GM21390 (cell line): ENCODE measurements around the gene VILL.

Experiments
- ATAC-seq: cut with Tn5 transposase; IDR thresholded peaks from one replicate; pipeline ENCODE4 v1.9.1; 2021; ENCODE audit not compliant: unreplicated experiment

The VILL gene

GRCh38 chr3:38016847-38017444, 26.4 kb downstream of the VILL start:
- no peak for ATAC-seq

DNA sequence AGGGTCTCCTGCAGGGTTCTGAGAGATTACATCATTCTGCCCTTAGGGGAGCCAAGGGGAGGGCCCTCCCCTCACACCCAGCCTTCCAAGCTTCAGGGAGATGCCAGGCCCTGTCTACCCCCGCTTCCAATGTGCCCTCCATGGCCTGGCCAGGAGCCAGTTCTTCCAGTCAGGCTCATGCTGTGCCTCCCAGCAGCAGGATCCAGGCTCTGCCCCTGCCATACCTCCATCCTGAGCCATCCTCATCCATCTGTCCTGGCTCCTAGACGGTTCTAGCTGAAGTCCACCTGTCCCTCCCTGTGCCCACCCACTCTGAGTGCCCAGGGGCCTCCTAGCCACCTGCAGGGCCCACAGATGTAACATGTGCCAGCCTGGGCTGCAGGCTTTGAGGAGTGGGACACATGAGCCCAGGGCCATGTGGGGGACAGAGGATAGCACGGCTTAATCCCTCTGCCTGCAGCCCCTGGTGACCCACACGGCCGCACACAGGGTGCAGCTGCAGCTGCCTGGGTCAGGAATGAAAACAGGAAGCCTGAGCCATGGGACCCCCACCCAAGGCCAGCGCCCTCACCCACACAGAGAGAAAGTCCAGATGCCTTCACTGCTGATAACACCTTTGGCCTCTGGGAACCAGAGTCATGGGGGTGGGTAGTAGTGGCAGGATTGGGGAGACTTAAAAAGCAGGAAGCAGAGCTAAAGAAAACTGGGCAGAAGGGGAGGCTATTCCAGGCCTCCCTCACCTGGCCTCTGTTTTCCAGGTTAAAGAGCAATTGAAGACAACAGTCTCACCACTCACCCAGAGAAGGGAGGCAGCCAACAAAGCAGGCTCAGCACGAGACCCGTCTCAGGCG, 27.1 kb downstream of the VILL start:
- no peak for ATAC-seq

DNA sequence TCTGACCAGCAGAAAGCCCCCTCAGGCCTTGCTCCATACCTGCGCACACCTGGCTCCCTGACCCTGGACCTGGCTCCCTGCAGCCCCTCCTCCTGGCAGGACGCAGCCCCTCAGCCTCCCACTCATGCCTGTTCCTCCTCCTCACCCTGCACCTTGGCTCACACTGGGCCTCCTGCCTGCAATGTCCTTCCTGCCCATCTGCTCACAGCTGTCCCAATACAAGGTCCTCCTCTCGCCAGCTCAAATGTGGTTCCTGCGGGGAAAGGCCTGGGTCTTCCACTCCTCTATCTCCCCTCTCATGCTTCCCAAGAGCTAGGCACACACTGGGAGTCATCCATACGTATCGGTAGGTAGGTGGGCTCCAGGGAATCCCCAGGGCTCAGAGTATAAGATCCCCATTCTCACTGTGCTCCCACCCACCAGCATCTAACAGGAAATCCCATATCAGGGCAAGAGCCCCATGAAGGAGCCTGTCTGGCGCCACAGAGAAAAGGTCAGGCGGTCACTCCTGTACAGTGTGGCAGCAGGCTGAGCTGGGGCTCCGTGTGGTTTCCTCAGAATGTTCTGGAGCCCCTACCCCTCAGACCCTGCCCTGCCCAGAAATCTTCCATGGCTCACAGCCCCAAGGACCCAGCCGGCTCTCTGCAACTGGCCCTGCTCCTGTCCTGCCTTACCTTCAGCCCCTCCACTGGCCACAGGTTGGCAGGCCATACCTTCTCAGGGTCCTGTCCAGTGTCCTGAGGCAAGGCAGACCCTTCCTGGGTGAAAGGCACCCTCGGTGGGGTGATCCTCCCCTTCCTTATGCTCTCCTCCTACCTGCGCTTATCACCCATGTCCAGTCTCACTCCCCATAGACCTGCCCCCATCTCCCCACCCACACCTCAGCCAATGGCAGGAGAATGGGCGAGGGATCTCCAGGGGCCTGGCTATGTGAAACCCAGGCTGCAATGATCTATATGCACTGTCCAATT, 28.0 kb downstream of the VILL start:
- ATAC-seq: no peak

DNA sequence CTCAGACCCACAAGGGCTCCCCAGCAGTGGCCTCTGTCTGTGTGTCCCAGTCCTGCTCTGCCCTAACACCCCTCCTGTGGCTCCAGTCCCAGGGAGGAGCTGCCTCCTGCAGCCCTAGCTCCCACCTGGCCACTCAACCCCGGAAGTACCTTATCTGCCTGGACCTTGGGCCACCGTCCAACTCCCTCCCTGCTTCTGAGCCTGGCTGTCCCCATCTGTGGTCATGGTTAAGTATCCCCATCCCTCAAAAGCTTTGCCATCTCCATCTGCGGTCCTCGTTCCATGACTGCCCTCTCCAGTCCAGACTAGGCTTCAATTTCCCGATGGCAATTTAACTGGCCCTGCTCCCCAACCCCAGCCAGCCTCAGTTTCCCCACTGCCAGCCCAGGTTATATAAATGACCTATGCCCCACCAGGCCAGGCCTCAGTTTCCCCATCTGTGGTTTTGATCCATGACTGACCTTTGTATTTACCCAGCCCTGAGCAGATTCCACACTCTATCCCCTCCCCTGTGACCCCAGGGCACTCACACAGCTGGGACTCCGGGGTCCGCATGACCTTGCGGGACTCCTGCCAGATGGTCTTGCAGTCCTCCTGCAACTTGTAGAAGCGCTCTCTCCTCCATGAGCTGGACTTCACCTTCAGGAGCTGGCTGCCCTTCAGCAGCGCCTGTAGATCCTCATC, 29.2 kb downstream of the VILL start:
- ATAC-seq: no peak

- ATAC-seq: no peak
Observed at GRCh38 chr3:38020342-38020726, 29.7 kb downstream of the VILL start.

- ATAC-seq: no peak
Observed at GRCh38 chr3:38021196-38021595, 30.6 kb downstream of the VILL start.

DNA sequence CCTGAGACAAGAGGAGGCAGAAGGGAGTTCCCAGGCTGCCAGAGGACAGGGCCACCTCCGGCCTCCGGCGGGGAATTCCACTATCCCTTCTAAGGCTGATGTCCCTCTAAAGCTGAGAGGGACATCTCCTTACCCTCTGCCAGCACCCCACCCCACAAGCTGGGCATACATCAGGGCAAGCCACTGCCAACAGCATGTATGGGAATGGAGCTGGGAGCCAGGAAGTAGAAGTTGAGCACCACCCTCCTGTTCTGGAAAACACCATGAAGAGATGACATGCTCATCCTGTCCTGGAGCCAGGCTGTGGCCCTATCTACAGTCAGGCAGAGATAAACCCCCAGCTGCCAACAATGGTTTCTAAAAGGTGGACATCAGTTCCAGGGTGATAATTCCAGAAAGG, 31.7 kb downstream of the VILL start:
- ATAC-seq: no peak

GRCh38 chr3:38022896-38023709, 32.5 kb downstream of the VILL start:
- ATAC-seq: no peak

DNA sequence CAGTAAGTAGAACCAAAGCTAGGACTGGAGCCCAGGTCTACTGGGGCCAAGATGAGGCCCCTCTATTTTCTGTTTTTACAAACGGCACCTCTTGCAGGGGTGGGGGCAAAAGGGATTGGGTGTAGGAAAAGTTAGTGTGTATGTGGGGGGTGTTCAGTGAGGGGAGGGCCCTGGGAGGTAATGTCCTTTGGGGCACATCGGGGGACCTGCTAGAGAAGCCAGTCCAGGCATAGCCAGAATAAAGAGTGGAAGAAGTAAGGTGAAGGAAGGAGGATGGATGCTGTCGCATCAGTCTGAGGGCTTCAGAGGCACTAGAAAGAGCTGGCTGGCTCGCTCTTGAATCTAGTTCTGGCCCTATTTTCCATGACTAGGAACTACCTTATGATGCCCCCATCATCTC, 36.3 kb downstream of the VILL start:
- no peak for ATAC-seq

DNA sequence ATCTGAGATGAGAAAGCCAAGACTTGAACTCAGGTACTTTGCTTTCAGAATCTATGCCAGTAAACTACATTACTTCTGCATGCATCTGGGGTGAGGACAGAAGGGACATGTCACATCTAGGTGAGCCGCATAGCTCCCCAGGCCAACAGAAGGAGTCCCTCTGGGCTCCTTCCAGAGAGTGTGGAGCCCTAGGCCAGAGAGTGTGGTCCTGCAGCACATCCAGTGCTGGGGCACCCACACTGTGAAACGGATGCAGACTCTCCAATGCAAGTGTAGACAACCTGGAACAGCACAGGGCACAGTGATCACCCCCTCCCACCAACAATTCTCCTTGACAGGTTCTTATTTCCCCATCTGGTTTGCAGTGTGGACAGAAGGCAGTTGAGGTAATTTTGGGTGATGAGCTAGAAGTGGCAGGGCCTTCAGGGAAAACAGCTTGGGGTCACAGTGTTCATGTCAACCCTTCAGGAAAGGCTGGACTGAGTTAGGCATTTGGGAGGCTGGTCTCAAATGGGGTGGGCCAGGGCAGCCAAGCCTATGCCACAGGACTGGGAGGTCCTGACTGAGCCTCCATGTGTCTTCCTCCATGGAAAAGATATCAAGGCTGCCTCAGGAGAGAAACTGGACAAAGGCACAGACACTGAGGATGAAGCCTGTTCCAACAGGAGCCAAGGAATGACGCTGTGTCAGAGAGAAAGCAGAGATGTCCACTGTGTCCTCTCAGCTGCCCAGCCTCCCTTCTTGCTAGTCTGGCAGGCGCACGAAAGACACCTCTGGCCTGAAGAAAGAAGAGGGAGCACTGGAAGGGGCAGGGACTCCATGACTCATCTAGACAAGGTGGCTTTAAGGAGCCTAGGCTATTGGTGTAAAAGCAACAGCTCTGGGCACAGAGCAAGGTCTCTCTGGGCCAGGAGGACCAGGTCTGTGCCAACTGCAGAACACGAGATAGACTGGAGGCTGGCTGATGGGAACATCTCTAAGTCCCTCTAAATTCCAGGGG, 37.2 kb downstream of the VILL start:
- no peak for ATAC-seq

GRCh38 chr3:38028621-38029361, 38.2 kb downstream of the VILL start:
- ATAC-seq: no peak

- ATAC-seq: no peak
Observed at GRCh38 chr3:38029400-38030125, 39.0 kb downstream of the VILL start, which contains the start of gene PLCD1. Gene PLCD1, minus strand, starts transcription at chr3:38029642. Its CDS starts 103 bp downstream, at chr3:38029539.

DNA sequence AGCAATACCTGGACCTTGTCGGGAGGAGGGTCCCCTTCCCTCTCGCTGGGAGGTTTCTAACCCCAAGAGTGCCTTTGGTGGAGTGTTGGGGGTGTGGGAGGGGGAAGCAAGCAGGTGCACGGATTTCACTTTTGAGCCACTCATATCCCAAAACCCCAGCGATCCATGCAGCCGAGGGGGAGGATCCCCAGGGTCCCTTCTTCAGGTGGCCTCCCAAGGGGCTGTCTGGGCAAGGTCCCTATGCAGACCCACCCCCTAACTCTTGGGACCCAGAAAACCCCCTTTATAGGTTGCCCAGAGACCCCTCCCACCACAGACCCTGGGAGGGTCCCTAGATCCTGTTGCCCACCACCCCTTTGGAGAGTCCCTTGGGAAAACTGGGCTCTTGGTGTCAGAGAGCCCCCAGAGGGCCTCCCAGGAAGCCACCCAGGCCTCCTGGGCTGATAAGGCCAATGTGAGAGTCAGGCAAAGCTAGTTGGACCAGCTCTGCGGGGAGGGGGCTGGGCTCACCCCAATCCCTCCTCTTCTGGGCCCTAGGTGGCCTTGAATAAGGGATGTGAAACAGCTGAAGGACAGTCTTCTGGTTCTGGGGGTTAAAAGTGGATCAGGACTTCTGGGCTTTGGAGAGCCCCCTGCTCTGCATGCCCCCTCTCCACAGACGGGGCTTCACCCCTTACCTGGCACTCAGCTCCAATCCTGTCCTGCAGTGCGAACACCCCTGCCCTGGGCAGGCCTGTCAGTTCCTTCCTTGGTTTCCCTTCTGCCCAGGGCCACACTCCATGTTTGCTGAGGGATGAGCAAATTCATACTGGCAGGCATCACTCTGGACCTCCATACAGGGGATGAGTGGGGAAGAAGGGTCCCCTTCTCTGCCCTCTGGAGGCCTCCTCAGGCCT, 39.8 kb downstream of the VILL start:
- ATAC-seq: no peak

GRCh38 chr3:38031022-38031994, 40.7 kb downstream of the VILL start:
- ATAC-seq: no peak

- no peak for ATAC-seq
Observed at GRCh38 chr3:38032328-38032865, 41.8 kb downstream of the VILL start.
